Measurements from ENCODE around the gene BRSK1.

DNA sequence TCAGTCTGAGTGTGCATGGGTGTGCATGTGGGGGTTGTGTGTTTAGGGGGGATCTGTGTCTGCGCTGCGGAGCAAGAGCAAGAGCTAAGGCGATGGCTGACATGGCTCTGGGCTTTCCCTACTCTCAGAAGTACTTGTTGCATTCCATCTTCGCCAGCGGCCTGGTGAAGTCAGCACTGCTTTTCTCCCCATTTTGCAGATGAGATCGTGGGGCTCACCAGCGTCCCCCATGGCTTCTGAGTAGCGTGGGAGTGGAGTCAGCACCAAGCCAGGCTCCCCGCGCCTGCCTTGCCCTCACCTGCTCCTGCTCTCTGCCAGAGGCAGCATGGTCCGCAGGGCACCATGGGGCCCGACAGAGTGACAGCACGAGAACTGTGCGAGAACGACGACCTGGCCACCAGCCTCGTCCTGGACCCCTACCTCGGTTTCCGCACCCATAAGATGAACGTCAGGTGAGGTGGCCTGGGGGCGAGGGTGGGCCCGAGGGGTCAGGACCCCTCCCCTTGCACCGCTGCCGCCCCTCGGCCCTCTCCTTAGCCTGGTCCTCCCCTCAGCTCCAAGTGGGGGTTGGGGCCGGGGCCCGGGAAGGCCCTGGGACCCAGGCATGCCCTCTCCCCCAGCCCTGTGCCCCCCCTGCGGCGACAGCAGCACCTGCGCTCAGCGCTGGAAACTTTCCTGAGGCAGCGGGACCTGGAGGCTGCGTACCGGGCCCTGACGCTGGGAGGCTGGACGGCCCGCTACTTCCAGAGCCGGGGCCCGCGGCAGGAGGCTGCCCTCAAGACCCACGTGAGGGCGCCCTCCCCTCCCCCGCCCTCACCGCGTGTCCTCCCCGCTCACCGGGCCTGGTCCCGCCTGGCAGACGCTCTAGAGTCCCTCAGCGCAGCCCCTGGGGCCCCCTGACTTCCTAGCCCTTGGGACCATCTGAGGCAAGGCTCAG, 58.1 kb downstream of the BRSK1 start:
- TF ChIP-seq, protein P1, sequence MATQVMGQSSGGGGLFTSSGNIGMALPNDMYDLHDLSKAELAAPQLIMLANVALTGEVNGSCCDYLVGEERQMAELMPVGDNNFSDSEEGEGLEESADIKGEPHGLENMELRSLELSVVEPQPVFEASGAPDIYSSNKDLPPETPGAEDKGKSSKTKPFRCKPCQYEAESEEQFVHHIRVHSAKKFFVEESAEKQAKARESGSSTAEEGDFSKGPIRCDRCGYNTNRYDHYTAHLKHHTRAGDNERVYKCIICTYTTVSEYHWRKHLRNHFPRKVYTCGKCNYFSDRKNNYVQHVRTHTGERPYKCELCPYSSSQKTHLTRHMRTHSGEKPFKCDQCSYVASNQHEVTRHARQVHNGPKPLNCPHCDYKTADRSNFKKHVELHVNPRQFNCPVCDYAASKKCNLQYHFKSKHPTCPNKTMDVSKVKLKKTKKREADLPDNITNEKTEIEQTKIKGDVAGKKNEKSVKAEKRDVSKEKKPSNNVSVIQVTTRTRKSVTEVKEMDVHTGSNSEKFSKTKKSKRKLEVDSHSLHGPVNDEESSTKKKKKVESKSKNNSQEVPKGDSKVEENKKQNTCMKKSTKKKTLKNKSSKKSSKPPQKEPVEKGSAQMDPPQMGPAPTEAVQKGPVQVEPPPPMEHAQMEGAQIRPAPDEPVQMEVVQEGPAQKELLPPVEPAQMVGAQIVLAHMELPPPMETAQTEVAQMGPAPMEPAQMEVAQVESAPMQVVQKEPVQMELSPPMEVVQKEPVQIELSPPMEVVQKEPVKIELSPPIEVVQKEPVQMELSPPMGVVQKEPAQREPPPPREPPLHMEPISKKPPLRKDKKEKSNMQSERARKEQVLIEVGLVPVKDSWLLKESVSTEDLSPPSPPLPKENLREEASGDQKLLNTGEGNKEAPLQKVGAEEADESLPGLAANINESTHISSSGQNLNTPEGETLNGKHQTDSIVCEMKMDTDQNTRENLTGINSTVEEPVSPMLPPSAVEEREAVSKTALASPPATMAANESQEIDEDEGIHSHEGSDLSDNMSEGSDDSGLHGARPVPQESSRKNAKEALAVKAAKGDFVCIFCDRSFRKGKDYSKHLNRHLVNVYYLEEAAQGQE (IDR thresholded peaks at IDR 0.05; ENCODE audit: insufficient read depth in 1 of 2, low read depth in 2 of 2, low read length in 2 of 2) = no peak
- TF ChIP-seq POLR2AphosphoS5 (IDR thresholded peaks at IDR 0.05; ENCODE audit: low read depth, low read length) (no peak), TAF1 (IDR thresholded peaks at IDR 0.05; ENCODE audit: borderline replicate concordance, insufficient read depth, low read length) (no peak), SIN3A (IDR thresholded peaks at IDR 0.05; ENCODE audit: borderline replicate concordance, insufficient read depth, low read length) (no peak), FOXP2 (optimal IDR thresholded peaks at IDR 0.05; ENCODE audit: borderline replicate concordance, extremely low read depth, extremely low read length, insufficient read depth) (no peak)
